ENCODE results near the gene PSG7. TPM values are rescaled to one million over a fixed set of nuclear protein-coding genes. Genes with fewer than 3 reads are reported as not detected.
"Not testable (repeated sequence)": the region's sequence is repeated elsewhere in the genome, so short reads cannot be mapped to it uniquely, and the experiment has no call there.

The PSG7 gene
- total RNA-seq, 1 experiment from 2014 or later = not detected

DNA sequence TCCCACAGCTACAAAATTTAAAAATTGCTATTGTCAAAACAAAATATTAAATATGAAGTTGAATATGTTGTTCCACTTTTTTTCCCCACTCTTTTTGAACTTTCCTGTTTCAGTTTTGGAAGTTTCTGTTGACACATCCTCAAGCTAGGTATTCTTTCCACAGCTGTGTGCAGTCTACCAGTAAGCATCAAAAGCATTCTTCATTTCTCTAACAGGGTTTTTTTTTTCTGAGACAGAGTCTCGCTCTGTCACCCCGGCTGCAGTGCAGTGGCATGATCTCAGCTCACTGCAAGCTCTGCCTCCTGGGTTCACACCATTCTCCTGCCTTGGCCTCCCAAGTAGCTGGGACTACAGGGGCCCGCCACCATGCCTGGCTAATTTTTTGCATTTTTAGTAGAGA, 62.9 kb downstream of the PSG7 start:
- H3K27me3 Mint-ChIP-seq (ENCODE audit: low read depth); H2BK12ac ChIP-seq (ENCODE audit: insufficient read length, low read depth, low read length); H3K18ac ChIP-seq (ENCODE audit: insufficient read length, low read depth, low read length); H2BK5ac ChIP-seq (ENCODE audit: insufficient read length, low read length); H3K56ac ChIP-seq (ENCODE audit: insufficient read length, low read depth, low read length); H4K8ac ChIP-seq (replicated peaks; ENCODE audit: insufficient read length, low read depth, low read length); H4K5ac ChIP-seq (ENCODE audit: insufficient read length, low read depth, low read length); H3K9ac ChIP-seq (ENCODE audit: extremely low read depth, insufficient read length, low read length); H4K91ac ChIP-seq (ENCODE audit: insufficient read length, low read depth, low read length); H3K27me3 ChIP-seq (ENCODE audit: insufficient read depth, low read length); H4K20me1 ChIP-seq (ENCODE audit: control insufficient read depth, insufficient read depth, insufficient read length); H2AK5ac ChIP-seq (ENCODE audit: insufficient read length, low read length); H2BK120ac ChIP-seq (ENCODE audit: low read depth, low read length, poor library complexity, severe bottlenecking); H3K23ac ChIP-seq (ENCODE audit: insufficient read length, low read depth, low read length); H3K4me1 ChIP-seq (ENCODE audit: insufficient read depth, low read length); H3K23me2 ChIP-seq (ENCODE audit: insufficient read length, low read depth, low read length, poor library complexity, severe bottlenecking); H3K4ac ChIP-seq (ENCODE audit: low read depth, low read length); H3K4me1 Mint-ChIP-seq; H3K27ac Mint-ChIP-seq; H3K14ac ChIP-seq (ENCODE audit: insufficient read depth, low read length); H3K4me3 Mint-ChIP-seq; H2AFZ ChIP-seq (ENCODE audit: low read length); DNase-seq; H3K27ac ChIP-seq (ENCODE audit: insufficient read length, low read depth, low read length); H3K4me2 ChIP-seq (ENCODE audit: insufficient read depth, insufficient read length, low read length); H3K79me1 ChIP-seq (ENCODE audit: insufficient read depth, low read depth, low read length, poor library complexity, severe bottlenecking); H2BK15ac ChIP-seq (ENCODE audit: low read depth, low read length); H3T11ph ChIP-seq (ENCODE audit: low read length); H2BK20ac ChIP-seq (ENCODE audit: low read depth, low read length, poor library complexity, severe bottlenecking); H3K79me2 ChIP-seq (ENCODE audit: insufficient read depth, low read length): not testable (repeated sequence)
- peaks cover 93% of the 10 kb centered on the region in 2 experiments for H3K9me3 Mint-ChIP-seq
- WGBS (ENCODE audit: extremely low coverage, insufficient read length, low lambda C conversion rate) = no CpG with 5 or more reads among the region's 3 CpGs
- H3K36me3 Mint-ChIP-seq (ENCODE audit: insufficient read depth in 1 of 3, low read depth in 3 of 3) = peaks cover 8 to 49% (median 15%) of the 10 kb centered on the region in 3 experiments; a peak in 6 of 7 replicates
- peaks cover 66% of the 10 kb centered on the region for H3K9me3 ChIP-seq (ENCODE audit: control insufficient read depth, low read depth, low read length)

Other genes starting within 250 kb of the PSG7 start
- gene PSG3, start 196.7 kb downstream of the PSG7 start, total RNA-seq (2021) = not detected in 2 replicates
- not detected in 2 replicates for gene PSG8, start 171.5 kb downstream of the PSG7 start, total RNA-seq (2021)
- not detected in 2 replicates for gene PSG1, start 57.5 kb downstream of the PSG7 start, total RNA-seq (2021)
- not detected in 2 replicates for gene PSG6, start 19.3 kb downstream of the PSG7 start, total RNA-seq (2021)
- gene PSG11, start 89.3 kb upstream of the PSG7 start, total RNA-seq (2021) = not detected in 2 replicates
- gene PSG2, start 145.5 kb upstream of the PSG7 start, total RNA-seq (2021) = not detected in 2 replicates
- gene PSG5, start 249.3 kb upstream of the PSG7 start, total RNA-seq (2021) = not detected in 2 replicates

Measured in H9 (cell line).